AG04450 (cell line): ENCODE measurements around the gene EPS8L3. TPM values are rescaled to one million over a fixed set of nuclear protein-coding genes. Genes with fewer than 3 reads are reported as not detected.
A peak's percentile ranks its signal among the peaks of the same experiment; 100 is the strongest.
"Not testable (repeated sequence)": the region's sequence is repeated elsewhere in the genome, so short reads cannot be mapped to it uniquely, and the experiment has no call there.

Experiments used
- CTCF ChIA-PET: fragments of 300-600, 350-600 bp; formaldehyde crosslinking; extraction: SDS; loops from one replicate; lab custom pipeline; 2022; ENCODE audit warnings: antibody characterized with exemption, inconsistent platforms; lab: Charles Lee
- POLR2A ChIA-PET: fragments of 350-600 bp; formaldehyde crosslinking; extraction: SDS; loops from one replicate; lab custom pipeline; 2021; ENCODE audit warnings: antibody characterized with exemption, inconsistent platforms; lab: Yijun Ruan, JAX
- DNase-seq: peaks from one replicate; pipeline ENCODE4 v3.0.0-alpha.2; 2011; ENCODE audit warnings: low read depth, low spot score
- H3K27ac ChIP-seq: one replicate; pipeline ENCODE4 v1.5.1; 2012; ENCODE audit warnings: low read depth, low read length, control low read depth
- H3K27me3 ChIP-seq: one replicate; pipeline ENCODE4 v1.6.0; 2012; ENCODE audit warnings: low read length; ENCODE audit not compliant: control insufficient read depth, insufficient read depth
- H3K4me3 ChIP-seq: 2 replicates; pipeline ENCODE4 v1.5.1; 2011; ENCODE audit warnings: mild to moderate bottlenecking, low read depth, low read length, control low read depth
- H3K9me3 ChIP-seq: 2 replicates; pipeline ENCODE4 v1.5.1; 2012; ENCODE audit warnings: low read length; ENCODE audit not compliant: control insufficient read depth, insufficient read depth
- CTCF ChIP-seq: IDR thresholded peaks from 2 replicates; pipeline ENCODE4 v1.5.1; 2011; ENCODE audit warnings: low read depth, low read length, control low read depth, inconsistent platforms
- polyA plus RNA-seq: library from polyadenylated mRNA; depleted of rRNA; stranded (reverse); fragments of >200 nt; gene quantifications from 2 replicates; pipeline ENCODE4 v1.2.3, GENCODE V29; 2011

The EPS8L3 gene
- polyA plus RNA-seq, 1 experiment = not detected

GRCh38 chr1:109750920-109751319, 12.8 kb downstream of the EPS8L3 start:
- ChIA-PET POLR2A (no interaction called here), CTCF (interaction anchor here (0.9 to 1.8 kb wide), 3 partner anchors 108 to 205 kb away, joined by 3 to 7 read pairs (median 3); no protein-coding TSS in a partner anchor)
- Histone ChIP-seq H3K27ac (no peak overlapping the region), H3K4me3 (no peak overlapping the region), H3K9me3 (peaks cover 9% of the 10 kb centered on the region), H3K27me3 (peaks cover 35% of the 10 kb centered on the region)
- TF ChIP-seq CTCF = no peak
- no peak for DNase-seq

- ChIA-PET POLR2A (no interaction called here), CTCF (interaction anchor here (0.9 to 1.8 kb wide), 3 partner anchors 108 to 205 kb away, joined by 3 to 7 read pairs (median 3); no protein-coding TSS in a partner anchor)
- Histone ChIP-seq H3K9me3 (peaks cover 9% of the 10 kb centered on the region), H3K27ac (no peak overlapping the region), H3K4me3 (no peak overlapping the region), H3K27me3 (peaks cover 35% of the 10 kb centered on the region)
- no peak for DNase-seq
- no peak for TF ChIP-seq CTCF
Measured at GRCh38 chr1:109750241-109750882, 13.4 kb downstream of the EPS8L3 start.

- no peak overlapping the region for H3K27ac ChIP-seq
- H3K4me3 ChIP-seq = no peak overlapping the region
- ChIA-PET CTCF (interaction anchor here (1.1 to 1.3 kb wide), 3 partner anchors 25 to 217 kb away, joined by 3 to 4 read pairs (median 3); no protein-coding TSS in a partner anchor), POLR2A (interaction anchor here (0.6 to 0.9 kb wide), 2 partner anchors 10 to 40 kb away, joined by 3 to 8 read pairs; no protein-coding TSS in a partner anchor)
- no peak for DNase-seq
- peaks cover 35% of the 10 kb centered on the region for H3K27me3 ChIP-seq
- H3K9me3 ChIP-seq = peaks cover 9% of the 10 kb centered on the region
- no peak for TF ChIP-seq CTCF
Measured at GRCh38 chr1:109749221-109749620, 14.5 kb downstream of the EPS8L3 start.

- DNase-seq, H3K9me3 ChIP-seq, POLR2A ChIA-PET, H3K4me3 ChIP-seq, H3K27ac ChIP-seq: not testable (repeated sequence)
- CTCF ChIA-PET = interaction anchor here (1.2 to 1.3 kb wide), 2 partner anchors 26 to 108 kb away, joined by 3 read pairs; no protein-coding TSS in a partner anchor
- peaks cover 34% of the 10 kb centered on the region for H3K27me3 ChIP-seq
Measured at GRCh38 chr1:109748311-109748710, 15.4 kb downstream of the EPS8L3 start.

GRCh38 chr1:109740615-109741373, 22.9 kb downstream of the EPS8L3 start, which contains the start of gene GSTM3:
GSTM3 (minus strand) TSS chr1:109741038; CDS start chr1:109740287, 751 bp downstream.
- peak within 1 kb of the TSS; percentile 61 for H3K27ac ChIP-seq
- peak within 1 kb of the TSS; percentile 79 for H3K4me3 ChIP-seq
- ChIA-PET POLR2A (interaction anchor here (1.2 to 1.5 kb wide), 2 partner anchors 19 to 137 kb away, joined by 3 read pairs; no protein-coding TSS in a partner anchor), CTCF (no interaction called here)
- DNase-seq = no peak
- H3K9me3 ChIP-seq = no peaks in the 10 kb centered on the region
- peaks cover 3% of the 10 kb centered on the region for H3K27me3 ChIP-seq
- TF ChIP-seq CTCF = no peak
